ENCODE data around the gene ZNF175. TPM values are rescaled to one million over a fixed set of nuclear protein-coding genes. Genes with fewer than 3 reads are reported as not detected.

Gene ZNF175
- total RNA-seq, 4 donors from 2014 or later: 4.1 to 17.8 (median 9.3) TPM

DNA sequence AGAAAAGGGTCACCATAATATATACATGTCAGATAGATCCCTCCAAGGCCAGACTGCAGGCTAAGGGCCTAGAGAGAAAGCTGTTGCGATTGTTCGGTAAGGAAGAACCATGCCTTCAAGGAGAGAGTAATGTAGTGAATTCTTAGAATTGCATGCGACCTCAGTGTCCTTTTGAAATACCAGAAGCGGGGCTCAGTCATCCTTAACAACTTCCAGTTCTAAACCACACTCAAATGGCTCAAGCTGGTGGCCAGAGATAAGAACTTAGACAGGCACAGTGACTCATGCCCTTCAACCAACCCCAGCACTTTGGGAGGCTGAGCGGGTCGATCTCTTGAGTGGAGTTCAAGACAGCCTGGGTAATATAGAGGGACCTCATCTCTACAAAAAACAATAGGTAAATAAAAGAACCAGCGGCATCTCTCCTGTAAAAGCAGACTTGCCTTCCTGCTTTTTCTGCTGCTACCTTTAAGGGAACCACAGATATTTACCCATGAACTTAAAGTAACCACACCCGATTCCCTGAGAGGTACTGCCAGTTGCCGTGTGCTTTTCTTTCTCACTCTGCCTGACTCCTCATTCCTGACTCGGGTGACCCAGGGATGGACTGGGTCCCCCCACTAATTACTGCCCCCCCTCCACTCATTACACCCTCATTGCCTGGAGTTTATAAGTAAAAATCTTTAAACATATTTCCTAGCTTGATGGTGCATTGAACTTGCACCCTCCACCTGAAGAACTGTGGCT is 24.3 kb upstream of the ZNF175 start:
- H3K27ac ChIP-seq: no peak overlapping the region

DNA sequence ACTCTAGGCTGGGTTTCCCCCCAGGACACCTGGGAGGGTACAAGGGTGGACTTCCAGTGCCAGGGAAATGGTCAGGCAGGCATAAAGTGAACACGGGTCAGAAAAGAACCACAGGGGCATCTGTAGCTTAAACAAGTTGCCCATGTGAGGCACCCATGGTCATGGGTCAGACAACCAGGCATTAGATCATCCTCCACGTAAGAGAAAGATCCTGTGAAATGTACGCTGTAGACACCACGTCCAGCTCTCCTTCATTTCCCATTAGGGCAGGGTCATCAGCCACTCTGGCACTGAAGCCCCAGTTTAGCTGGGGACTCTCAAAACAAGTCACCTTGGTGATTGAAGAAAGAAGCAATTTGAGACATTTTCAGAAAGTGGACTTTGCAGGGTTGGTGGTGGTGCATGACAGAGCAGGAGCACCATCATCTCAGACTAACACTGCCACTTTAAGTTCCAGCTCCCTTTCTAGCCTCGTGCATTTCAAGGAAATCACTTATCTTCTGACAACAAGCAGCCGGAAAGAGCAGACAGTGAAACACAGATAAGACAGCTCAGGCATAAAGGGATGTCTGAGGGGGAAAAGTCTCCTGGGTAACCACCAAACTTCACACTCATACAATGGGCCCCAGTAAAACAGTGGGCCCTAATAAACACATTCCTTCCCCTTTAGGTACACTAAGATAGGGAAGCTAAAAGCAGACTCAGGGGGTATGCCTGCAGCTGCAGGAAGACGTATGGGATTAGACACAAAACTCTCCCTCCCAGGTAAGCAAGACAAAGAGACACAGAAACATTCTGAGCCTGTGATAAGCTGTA is 23.5 kb upstream of the ZNF175 start:
- H3K4me1 ChIP-seq: no peaks in the 10 kb centered on the region
- DNase-seq: no peak
- no peaks in the 10 kb centered on the region for H3K36me3 ChIP-seq
- H3K4me3 ChIP-seq: no peak overlapping the region
- H3K9me3 ChIP-seq: no peaks in the 10 kb centered on the region
- H3K27me3 ChIP-seq: no peaks in the 10 kb centered on the region
- TF ChIP-seq POLR2A (IDR thresholded peaks at IDR 0.05): no peak
- TF ChIP-seq, protein P1, sequence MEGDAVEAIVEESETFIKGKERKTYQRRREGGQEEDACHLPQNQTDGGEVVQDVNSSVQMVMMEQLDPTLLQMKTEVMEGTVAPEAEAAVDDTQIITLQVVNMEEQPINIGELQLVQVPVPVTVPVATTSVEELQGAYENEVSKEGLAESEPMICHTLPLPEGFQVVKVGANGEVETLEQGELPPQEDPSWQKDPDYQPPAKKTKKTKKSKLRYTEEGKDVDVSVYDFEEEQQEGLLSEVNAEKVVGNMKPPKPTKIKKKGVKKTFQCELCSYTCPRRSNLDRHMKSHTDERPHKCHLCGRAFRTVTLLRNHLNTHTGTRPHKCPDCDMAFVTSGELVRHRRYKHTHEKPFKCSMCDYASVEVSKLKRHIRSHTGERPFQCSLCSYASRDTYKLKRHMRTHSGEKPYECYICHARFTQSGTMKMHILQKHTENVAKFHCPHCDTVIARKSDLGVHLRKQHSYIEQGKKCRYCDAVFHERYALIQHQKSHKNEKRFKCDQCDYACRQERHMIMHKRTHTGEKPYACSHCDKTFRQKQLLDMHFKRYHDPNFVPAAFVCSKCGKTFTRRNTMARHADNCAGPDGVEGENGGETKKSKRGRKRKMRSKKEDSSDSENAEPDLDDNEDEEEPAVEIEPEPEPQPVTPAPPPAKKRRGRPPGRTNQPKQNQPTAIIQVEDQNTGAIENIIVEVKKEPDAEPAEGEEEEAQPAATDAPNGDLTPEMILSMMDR (IDR thresholded peaks at IDR 0.05): no peak
- intact Hi-C loops (cut with DNase I; ENCODE audit: low total_unique reads): no loop called here
- no peak overlapping the region for H3K27ac ChIP-seq

More for the DNA sequence above, 24.3 kb upstream of the ZNF175 start:
- H3K27me3 ChIP-seq: no peaks in the 10 kb centered on the region
- no peak for TF ChIP-seq POLR2A (IDR thresholded peaks at IDR 0.05)
- TF ChIP-seq, protein P1 (IDR thresholded peaks at IDR 0.05): no peak
- no peak for DNase-seq
- intact Hi-C loops (cut with DNase I; ENCODE audit: low total_unique reads): no loop called here
- no peaks in the 10 kb centered on the region for H3K36me3 ChIP-seq
- no peaks in the 10 kb centered on the region for H3K4me1 ChIP-seq
- H3K9me3 ChIP-seq: no peaks in the 10 kb centered on the region
- no peak overlapping the region for H3K4me3 ChIP-seq

DNA sequence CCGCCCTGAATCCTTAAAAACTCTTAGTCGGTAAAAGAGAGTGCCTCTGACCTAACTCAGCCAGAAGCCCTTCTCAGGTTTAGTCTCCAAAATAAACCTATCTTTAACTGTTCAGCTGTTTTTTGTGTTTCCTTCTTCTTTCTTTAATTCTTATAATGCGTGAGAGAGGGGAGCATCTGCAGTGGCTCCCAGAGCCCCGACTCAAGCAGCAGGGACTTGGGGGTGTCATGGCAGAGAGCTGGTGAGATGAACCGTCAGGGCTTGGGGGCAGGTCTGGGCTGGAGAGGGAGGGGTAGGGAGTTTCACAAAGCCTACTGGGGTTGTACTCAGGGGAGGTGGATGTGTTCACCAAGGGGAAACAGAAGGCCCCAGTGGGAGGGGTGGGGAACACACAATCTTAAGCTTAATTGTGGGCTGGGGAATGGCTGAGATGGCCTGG is 22.9 kb upstream of the ZNF175 start:
- no peak for DNase-seq
- no peak overlapping the region for H3K27ac ChIP-seq
- H3K36me3 ChIP-seq: no peaks in the 10 kb centered on the region
- no peak overlapping the region for H3K4me3 ChIP-seq
- intact Hi-C loops (cut with DNase I; ENCODE audit: low total_unique reads): no loop called here
- H3K27me3 ChIP-seq: no peaks in the 10 kb centered on the region
- no peaks in the 10 kb centered on the region for H3K9me3 ChIP-seq
- H3K4me1 ChIP-seq: no peaks in the 10 kb centered on the region
- TF ChIP-seq POLR2A (IDR thresholded peaks at IDR 0.05): no peak
- TF ChIP-seq, protein P1 (IDR thresholded peaks at IDR 0.05): no peak

DNA sequence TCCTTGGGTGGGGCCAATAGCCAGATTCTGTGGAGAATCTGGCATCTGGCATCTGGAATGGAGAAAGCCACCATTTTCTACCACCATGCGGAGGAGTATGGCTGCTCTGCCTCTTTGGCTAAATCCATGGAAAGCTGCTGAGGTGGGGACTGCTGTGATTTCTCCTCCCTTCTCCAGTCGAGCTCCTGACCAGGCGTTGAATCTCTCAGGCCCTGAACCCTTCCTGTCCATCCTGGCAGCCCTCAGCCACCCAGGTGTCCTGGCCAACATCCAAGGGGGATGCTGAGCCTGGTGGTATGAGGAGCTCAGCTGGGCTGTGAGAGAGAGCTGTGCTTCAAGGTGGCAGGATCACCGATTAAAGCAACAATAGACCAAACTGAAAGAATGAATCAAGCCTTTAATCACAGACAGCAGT is 22.2 kb upstream of the ZNF175 start:
- no peaks in the 10 kb centered on the region for H3K4me1 ChIP-seq
- H3K9me3 ChIP-seq: no peaks in the 10 kb centered on the region
- intact Hi-C loops (cut with DNase I; ENCODE audit: low total_unique reads): no loop called here
- H3K27ac ChIP-seq: no peak overlapping the region
- no peak overlapping the region for H3K4me3 ChIP-seq
- TF ChIP-seq, protein P1 (IDR thresholded peaks at IDR 0.05): no peak
- TF ChIP-seq POLR2A (IDR thresholded peaks at IDR 0.05): no peak
- no peak for DNase-seq
- no peaks in the 10 kb centered on the region for H3K27me3 ChIP-seq
- H3K36me3 ChIP-seq: no peaks in the 10 kb centered on the region
